ENCODE results near the gene ATG2A. TPM values are rescaled to one million over a fixed set of nuclear protein-coding genes. Genes with fewer than 3 reads are reported as not detected.

The ATG2A gene
- total and polyA plus RNA-seq, 7 donors = 11.0 to 21.6 (median 19.5) TPM

- intact Hi-C loops (cut with DNase I) = no loop called here
- Histone ChIP-seq H3K27me3 (ENCODE audit: insufficient read depth in 3 of 3, low read length in 2 of 3) (no peaks in the 10 kb centered on the region), H3K4me1 (peaks cover 5% of the 10 kb centered on the region), H3K27ac (no peak overlapping the region), H3K4me3 (no peak overlapping the region), H3K36me3 (ENCODE audit: insufficient read depth in 1 of 2, low read depth in 1 of 2) (peaks cover 14 to 90% of the 10 kb centered on the region in 2 donors), H3K9me3 (no peaks in the 10 kb centered on the region)
- ATAC-seq (no peak), DNase-seq (no peak)
- no peak for TF ChIP-seq CTCF (IDR thresholded peaks at IDR 0.05)
- 94 to 95% (median 94%) methylated on average over 20 to 27 of the region's 27 CpGs for WGBS, 3 donors
Observed at GRCh38 chr11:64910451-64911093, 6.4 kb downstream of the ATG2A start.

- Histone ChIP-seq H3K4me1 (no peaks in the 10 kb centered on the region), H3K27ac (no peak overlapping the region), H3K36me3 (ENCODE audit: insufficient read depth in 1 of 2, low read depth in 1 of 2) (peaks cover 14 to 98% of the 10 kb centered on the region in 2 donors), H3K4me3 (no peak overlapping the region), H3K9me3 (no peaks in the 10 kb centered on the region), H3K27me3 (ENCODE audit: insufficient read depth in 3 of 3, low read length in 2 of 3) (no peaks in the 10 kb centered on the region)
- 88 to 92% (median 89%) methylated on average over 37 to 39 of the region's 39 CpGs for WGBS, 3 donors
- intact Hi-C loops (cut with DNase I) = no loop called here
- ATAC-seq (no peak), DNase-seq (no peak)
- TF ChIP-seq CTCF (IDR thresholded peaks at IDR 0.05) = no peak
Observed at GRCh38 chr11:64909653-64910343, 7.2 kb downstream of the ATG2A start.

GRCh38 chr11:64908766-64909165 is 8.2 kb downstream of the ATG2A start:
- WGBS, 3 donors = 80 to 83% (median 80%) methylated on average over 8 to 11 of the region's 11 CpGs
- peaks cover 14 to 99% of the 10 kb centered on the region in 2 donors for H3K36me3 ChIP-seq (ENCODE audit: insufficient read depth in 1 of 2, low read depth in 1 of 2)
- H3K4me3 ChIP-seq = no peak overlapping the region
- no peak overlapping the region for H3K27ac ChIP-seq
- DNase-seq = no peak
- no peaks in the 10 kb centered on the region for H3K9me3 ChIP-seq
- no peak for TF ChIP-seq CTCF (IDR thresholded peaks at IDR 0.05)
- no peaks in the 10 kb centered on the region for H3K27me3 ChIP-seq (ENCODE audit: insufficient read depth in 3 of 3, low read length in 2 of 3)
- intact Hi-C loops (cut with DNase I) = no loop called here
- no peak for ATAC-seq
- H3K4me1 ChIP-seq = no peaks in the 10 kb centered on the region

- DNase-seq (no peak), ATAC-seq (no peak)
- no peaks in the 10 kb centered on the region for H3K9me3 ChIP-seq
- H3K27ac ChIP-seq = no peak overlapping the region
- intact Hi-C loops (cut with DNase I) = no loop called here
- H3K4me1 ChIP-seq = no peaks in the 10 kb centered on the region
- H3K4me3 ChIP-seq = no peak overlapping the region
- no peak for TF ChIP-seq CTCF (IDR thresholded peaks at IDR 0.05)
- H3K36me3 ChIP-seq (ENCODE audit: insufficient read depth in 1 of 2, low read depth in 1 of 2) = peaks cover 16 to 99% of the 10 kb centered on the region in 2 donors
- WGBS, 3 donors = 94 to 96% (median 96%) methylated on average over 12 to 13 of the region's 13 CpGs
- H3K27me3 ChIP-seq (ENCODE audit: insufficient read depth in 3 of 3, low read length in 2 of 3) = no peaks in the 10 kb centered on the region
Observed at GRCh38 chr11:64906314-64906635, 10.7 kb downstream of the ATG2A start.

All from psoas muscle (tissue), 8 donors.